G401 (cell line): Measurements from ENCODE around the gene KRTAP10-4. TPM values are rescaled to one million over a fixed set of nuclear protein-coding genes. Genes with fewer than 3 reads are reported as not detected.
"Not testable (repeated sequence)": the region's sequence is repeated elsewhere in the genome, so short reads cannot be mapped to it uniquely, and the experiment has no call there.

Experiments
- DNase-seq: peaks from one replicate; pipeline ENCODE4 v3.0.0-alpha.2; 2015; ENCODE audit warnings: low spot score
- in situ Hi-C: cut with HindIII; loops from 2 replicates; pipeline ENCODE4 v1.10.0; 2016; ENCODE audit warnings: low sequenced_read_pairs, mixed read lengths
- total RNA-seq: library from RNA; depleted of rRNA; stranded (reverse); fragments of >200 nt; shearing (Covaris generic); gene quantifications from 2 replicates; pipeline ENCODE4 v1.2.3, GENCODE V29; 2014

Gene KRTAP10-4
- total RNA-seq, 1 experiment from 2014 or later, result not detected

DNA sequence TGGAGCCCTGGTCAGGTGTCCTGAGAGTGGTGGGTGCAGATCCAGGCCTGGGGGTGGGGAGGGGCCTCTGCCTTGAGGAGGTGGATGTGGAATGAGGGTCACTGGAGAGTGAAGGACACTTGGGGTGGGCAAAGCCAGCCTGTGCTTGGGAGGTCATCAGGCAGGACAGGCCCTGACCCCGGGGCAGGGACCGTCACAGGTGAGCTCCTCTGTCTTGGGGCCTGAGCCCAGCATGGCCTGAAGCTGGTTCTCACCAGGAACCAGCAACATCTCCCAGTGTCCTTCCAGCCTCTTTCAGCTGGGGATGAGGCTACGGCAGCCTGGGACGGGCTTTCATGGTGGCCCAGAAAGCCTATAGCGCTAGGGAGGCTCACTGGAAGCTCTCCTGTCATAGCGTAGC, 21.4 kb upstream of the KRTAP10-4 start:
- in situ Hi-C loops, result no loop called here
- no peak for DNase-seq

DNA sequence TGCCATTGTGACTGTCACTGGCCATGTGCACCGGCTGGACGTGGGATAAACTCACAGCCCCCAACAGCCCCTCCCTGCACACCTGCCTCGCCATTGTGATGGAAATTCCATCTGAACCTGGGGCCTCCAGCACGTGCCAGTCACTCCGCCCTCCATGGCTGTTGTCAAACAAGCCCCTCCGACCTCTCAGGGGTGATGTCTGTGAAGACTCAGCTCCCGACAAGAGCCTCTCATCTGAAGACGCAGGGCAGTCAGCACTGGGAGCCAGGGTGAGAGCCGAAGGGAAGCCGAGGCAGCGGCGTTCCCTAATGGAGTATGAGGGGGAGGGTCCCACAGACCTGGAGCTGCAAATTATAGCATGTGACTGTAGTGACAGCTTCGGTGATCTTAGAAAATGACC, 20.8 kb upstream of the KRTAP10-4 start:
- in situ Hi-C loops, result no loop called here
- no peak for DNase-seq

DNA sequence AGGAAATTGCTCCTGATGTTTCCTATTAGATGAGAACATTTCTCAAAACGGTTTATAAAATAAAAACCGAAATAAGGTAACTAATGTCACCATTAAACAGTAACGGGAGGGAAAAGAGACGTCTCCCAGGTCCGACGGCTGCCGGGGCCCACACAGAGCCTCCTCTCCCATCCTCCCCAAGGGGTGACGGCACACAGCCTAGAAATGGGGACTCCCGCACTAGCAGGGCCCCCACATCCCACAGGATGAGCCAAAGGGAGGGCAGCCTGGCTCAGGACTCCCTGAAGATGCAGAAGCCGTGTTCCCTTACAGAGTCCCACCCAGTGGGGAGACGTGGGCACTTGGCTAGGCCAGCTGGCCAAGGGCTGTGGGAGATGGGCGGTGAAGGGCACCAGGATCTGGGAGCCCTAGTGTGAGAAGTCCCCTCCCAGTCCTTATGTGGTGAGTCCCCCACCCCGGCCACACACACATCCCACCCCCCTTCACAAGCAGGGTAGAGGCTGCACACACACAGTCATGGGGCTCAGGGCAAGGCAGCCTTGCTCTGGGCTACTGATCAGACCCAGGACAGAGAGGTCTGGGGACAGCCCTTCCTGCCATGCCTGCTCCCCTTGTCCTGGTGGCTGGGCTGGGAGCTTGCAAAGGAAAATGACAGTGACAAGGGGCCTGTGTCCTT, 18.2 kb upstream of the KRTAP10-4 start:
- in situ Hi-C loops, result no loop called here
- no peak for DNase-seq

DNA sequence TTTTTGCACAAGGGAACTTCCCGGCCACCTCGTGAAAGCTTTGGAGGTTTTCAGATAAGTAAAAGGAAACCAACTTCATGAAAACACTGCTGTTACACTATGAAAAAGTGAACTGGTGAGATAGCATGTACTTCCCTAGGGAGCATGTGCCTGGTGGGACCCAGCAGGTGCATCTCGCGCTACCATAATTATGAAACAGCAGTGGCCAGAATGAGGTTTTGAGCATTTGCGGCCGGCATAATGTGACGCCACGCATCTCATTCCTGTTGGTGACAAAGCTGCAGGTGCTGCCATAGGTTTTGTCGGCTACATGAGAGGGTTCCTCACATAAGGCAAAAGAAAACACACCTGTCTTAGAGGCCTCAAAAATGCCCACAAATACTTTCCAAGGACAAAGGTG, 16.6 kb upstream of the KRTAP10-4 start:
- DNase-seq, result no peak

DNA sequence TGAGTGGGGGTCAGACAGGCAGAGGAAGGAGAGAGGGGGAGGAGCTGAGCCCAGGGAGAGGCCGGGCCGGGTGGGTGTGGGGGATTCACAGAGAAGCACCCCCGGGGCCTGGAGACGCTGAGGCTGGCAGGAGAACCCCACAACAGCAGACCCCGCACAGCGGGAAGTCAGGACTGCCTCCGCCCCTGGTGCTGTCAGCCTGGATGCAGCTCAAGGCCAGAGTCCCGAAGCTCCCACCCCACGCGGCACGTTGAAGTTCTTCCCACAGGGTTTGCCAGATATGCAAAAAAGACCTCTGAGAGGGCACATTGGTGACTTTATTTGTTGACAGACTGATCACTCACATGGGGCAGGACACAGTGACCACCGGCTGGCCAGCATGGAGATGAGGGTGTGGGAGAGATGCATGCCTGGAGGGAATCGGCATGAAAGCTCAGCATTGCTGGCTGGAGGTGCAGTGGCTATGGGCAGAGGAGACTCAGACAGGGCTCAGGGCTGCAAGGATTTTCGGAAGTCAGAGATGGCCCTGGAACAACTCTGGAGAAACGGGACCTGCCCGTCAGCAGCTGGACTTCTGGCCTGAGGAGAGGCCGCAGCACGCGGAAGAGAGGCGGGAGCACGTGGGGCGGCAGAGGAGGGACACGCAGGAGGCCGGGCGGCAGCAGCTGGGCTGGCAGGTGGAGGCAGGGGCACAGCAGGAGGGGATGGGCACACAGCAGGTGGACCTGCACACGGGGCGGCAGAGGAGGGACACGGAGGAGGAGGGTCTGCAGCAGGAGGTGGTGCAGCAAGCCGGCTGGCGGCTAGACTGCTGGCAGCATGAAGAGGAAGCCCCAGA, 15.8 kb upstream of the KRTAP10-4 start:
- in situ Hi-C loops, result no loop called here
- no peak for DNase-seq

More for the DNA sequence above, 16.6 kb upstream of the KRTAP10-4 start:
- in situ Hi-C loops, result no loop called here

DNA sequence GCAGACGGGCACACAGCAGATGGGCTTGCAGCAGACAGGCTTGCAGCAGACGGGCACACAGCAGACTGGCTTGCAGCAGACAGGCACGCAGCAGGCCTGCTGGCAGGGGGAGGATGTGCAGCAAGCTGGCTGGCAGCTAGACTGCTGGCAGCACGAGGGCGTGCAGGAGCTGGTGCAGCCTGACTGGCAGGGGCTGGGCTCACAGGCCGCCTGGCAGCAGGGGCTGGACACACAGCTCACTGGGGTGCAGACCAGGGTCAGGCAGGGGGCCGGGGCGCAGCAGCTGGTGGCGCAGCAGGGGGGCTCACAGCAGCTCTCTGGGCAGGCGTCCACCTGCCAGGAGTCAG, 15.2 kb upstream of the KRTAP10-4 start:
- in situ Hi-C loops, DNase-seq: not testable (repeated sequence)

DNA sequence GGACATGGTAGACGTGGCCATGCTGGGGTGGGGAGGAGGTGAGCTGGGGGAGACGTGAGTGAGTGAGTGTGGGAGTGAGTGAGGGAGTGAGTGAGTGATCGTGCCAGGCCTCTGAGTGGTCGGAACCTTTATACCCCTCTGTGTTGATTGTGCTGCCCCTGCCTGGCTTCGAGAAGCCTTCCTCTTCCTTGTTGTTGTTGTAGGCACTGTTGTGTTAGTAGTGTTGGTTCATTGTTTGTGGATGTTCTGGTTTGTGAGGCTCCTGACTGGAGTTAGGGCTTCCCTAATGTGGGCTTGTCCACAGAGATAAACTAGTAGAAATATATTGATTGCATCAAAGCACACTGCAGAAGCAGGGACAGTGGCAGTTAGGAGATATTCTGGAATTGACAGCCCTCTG, 14.8 kb upstream of the KRTAP10-4 start, which contains the start of gene KRTAP10-3:
TSS of gene KRTAP10-3 (minus strand) at position 101 of the 400 bp plus-strand sequence. CDS start at position 21, 80 bp downstream.
- in situ Hi-C loops, result no loop called here
- DNase-seq, result no peak

DNA sequence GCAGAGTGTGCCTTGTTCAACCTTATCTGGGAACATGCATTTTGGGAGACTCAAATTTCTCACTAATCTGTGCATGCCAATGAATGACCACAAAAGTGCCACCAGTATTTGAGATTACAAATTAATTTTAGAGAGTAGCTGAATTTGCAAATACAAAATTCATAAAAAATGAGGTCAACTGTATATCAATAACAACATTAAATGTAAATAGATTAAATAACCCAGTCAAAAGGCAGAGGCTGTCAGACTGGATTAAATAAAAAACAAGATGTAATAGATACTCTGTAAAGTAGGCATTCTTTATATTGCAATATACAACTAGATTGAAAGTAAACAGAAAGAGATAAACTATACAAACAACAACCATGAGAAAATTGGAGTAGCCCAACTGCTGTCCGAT, 9.4 kb upstream of the KRTAP10-4 start:
- DNase-seq, result no peak
- in situ Hi-C loops, result no loop called here

DNA sequence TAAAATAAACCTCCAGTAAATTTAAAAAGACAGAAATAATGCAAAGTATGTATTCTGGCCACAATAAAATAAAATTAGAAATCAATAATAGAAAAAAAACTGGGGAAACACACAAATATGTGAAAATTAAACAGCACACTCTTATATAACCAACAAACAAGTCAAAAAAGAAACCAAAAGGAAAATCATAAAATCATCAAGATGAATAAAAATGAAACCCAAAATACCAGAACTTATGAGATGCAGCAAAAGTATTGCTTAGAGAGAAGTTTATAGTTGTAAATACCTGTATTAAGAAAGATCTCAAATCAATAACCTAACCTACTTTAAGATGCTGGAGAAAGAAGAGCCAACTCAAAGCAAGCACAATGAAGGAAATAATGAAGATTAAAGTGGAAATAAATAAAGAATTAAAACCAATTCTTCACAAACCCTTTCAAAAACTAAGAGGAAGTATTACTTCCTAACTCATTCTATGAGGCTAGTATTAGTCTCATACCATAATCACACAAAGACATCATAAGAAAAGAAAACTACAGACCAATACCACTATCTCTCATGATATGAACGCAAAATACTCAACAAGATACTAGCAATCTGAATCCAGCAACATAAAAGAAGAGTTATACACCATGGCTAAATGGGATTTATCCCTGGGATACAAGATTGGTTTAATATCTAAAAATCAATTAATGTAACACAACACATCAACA, 8.5 kb upstream of the KRTAP10-4 start:
- no peak for DNase-seq
- in situ Hi-C loops, result no loop called here

DNA sequence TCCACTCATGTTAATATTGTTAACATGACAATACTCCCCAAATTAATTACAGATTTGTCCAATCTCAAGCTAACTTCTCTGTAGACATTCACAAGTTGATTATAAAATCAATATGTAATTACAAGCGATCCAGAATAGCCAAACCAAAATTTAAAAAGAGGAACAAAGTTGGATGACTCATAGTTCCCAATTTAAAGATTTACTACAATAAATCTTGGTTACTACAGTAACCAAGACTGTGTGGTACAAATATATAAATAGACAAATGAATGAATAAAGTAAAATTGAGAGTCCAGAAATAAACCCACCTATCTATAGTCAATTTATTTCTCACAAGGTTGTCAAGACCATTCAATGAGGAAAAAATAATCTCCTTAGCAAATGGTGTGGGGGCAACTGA, 7.1 kb upstream of the KRTAP10-4 start:
- in situ Hi-C loops, result no loop called here
- DNase-seq, result no peak

DNA sequence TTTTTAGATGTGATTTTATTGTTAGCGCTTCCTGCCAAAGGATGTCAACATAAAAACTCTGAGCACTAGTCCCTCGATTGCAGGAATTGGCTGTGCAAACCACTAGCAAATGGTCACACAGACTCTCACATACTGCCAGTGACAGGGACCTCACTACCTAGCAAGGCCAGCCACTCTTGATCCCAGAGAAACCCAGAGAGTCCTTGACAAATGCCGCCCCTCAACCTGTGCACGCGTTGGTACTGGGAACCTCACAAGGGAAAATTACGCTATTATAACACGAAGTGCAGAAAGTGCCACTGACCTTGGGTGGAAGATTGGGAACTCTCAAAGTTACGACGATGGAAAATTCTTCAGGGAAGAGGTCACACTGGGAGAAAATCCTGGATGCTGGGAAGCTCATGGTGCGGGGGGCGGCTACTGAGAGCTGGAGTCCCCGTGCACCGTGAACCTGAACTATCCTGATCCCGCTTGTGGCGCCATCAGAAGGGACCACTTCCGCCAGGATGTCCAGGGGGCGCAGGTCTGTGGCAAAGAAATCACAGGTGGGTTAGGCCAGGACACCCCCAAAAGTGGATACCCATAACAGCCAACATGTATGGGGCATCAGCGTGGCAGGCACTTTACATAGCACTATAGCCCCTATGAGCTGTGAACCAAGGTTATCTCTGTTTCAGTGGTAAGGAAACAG, 5.9 kb upstream of the KRTAP10-4 start:
- in situ Hi-C loops, result no loop called here
- no peak for DNase-seq

DNA sequence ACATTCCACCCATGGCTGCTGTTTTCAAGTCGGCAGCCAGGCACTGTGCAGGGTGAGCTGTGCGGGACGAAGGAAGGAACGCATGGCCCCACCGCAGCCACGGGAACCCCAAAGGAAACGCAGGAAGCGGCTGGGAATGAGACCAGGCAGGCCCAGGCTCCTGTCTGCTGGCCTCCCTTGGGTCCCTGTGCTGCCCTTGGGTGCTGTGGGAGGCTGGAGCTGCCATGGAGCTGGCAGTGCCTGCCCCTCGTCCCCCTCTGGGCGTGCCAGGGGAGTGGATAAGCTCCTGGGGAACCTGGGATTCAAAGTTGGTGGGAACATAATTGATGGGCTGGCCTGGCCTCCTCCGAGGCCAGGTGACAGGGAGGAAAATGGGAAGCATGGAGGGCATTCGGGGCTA, 5.3 kb upstream of the KRTAP10-4 start:
- in situ Hi-C loops, result no loop called here
- DNase-seq, result no peak

DNA sequence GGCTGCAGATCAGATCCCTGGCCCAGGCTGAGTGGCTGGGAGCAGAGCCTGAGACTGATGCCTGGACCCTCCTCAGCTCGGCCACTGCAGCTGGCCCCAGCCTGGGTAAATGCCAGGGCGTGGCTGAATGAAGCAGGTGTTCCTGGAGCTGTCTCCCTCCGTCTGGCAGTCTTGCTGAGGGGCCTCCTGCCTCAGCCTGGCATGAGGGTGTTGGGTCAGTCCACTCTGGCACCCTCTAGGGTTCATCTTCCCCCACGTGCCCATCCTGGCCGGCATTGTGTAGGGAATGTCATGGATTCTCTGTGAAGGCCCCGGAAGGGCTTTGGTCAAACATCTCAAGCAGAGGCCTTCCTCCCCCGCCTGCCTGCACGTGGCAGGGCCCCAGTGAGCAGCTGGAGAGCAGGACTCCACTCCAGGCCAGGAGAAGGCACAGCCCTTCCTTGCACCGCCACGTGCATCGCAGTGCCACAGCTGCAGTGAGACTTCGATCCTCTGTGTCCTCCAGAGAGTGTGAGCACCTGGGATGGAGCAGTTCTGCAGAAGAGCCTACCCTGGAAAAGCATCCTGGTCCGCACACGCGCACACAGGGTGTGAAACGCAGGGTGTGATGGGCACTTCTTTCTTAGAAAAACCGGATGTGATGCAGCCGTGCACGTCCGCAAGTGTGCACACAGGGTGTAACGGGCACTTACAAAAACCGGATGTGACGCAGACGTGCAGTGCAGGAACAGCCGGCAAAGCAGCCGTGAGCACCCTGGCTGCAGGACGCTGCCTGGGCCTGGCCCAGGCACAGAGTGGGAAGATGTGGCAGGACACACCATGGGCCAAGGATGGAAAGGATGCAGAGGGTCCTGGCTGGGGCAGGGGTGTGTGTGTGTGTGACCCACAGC, 4.6 kb upstream of the KRTAP10-4 start:
- in situ Hi-C loops, result no loop called here
- no peak for DNase-seq

DNA sequence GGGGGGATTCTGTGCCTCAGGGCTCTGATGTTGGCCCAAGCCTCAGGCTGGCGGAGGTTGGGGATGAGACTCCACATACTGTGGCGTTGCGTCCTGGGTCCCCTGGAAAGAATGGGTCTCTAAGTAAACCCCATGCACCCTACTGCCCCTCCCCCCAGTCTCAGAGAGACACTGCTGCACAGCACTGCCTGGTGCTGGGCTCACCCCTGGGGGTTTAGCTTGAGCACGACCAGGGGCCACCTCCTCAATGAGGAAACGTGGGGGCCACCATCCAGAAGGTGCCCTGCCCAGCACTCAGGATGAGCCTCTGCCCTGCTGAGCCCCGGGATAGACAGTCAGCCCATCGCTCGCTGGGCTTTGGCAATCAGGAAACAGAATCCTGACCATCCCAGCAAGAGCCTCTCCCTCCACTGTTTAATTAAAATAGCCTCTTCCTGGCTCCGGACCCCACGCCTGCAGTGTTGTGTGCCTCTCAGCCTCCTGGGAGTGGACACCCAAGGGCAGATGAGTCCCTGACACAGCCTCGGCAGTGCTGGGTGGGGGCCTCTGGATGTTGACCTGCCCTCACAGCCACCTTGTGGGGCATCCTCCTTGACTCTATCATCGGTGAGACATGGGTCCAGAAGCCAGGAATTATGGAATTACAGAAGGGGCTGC, 3.5 kb upstream of the KRTAP10-4 start:
- in situ Hi-C loops, result no loop called here
- DNase-seq, result no peak

DNA sequence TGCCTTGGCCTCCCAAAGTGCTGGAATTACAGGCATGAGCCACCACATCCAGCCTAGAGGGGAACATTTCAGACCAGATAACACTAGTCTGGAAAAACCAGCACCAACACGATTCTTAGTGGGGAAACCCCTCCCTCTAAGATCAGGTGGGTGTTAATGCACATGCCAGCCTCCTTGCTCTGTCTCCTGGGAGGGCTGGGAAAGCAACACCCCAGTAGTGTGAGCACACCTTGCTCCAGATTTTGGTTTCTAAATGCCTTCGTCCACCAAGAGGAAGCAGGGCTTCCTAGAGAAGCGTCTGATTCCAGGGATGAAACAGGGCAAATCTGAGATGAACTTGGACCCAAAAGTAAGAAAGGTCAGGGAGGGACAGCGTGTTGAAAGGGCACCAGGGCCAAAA, 2.2 kb upstream of the KRTAP10-4 start:
- DNase-seq, result no peak
- in situ Hi-C loops, result no loop called here

DNA sequence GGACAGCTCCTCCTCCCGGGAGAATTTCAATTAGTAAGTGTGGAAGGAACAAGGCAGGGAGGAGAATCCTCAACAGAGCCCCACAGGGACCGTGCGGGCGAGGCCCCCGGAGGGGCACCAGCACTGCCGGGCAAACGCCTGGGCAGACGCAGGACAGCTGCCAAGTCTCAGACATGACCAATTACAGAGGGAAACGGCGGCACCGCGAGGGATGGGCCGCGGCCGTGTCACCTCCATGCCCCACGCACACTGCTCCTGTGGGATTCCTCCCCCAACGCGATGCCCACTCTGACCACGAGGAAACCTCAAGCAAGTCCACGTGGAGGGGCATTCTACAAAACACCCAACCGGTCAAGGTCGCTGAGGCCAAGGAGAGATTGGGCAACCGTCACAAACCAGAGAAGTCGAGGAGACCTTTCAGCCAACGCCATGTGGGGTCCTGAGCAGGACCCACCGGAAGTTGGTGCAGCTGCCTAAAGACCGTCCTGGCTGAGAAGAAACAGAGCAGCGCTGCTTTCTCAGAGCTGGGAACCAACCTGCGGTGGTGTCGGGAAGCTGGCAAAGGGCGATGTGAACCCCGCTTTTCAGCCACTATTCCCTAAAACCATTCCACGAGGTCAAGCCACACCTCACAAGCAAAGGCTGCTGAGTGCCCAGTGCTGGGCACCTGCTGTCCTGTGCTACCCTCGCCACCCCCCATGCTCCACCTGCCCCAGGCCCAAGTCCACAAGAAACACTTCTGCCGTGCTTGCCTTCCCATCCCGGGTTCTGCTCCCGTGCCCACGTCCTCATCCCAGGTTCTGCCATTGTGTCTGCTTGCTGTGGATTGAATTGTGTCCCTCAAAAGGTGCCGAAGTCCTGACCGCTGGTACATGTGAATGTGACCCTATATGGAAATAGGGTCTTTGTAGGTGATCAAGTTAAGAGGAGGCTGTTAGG, 1.4 kb upstream of the KRTAP10-4 start:
- in situ Hi-C loops, result no loop called here
- DNase-seq, result no peak

DNA sequence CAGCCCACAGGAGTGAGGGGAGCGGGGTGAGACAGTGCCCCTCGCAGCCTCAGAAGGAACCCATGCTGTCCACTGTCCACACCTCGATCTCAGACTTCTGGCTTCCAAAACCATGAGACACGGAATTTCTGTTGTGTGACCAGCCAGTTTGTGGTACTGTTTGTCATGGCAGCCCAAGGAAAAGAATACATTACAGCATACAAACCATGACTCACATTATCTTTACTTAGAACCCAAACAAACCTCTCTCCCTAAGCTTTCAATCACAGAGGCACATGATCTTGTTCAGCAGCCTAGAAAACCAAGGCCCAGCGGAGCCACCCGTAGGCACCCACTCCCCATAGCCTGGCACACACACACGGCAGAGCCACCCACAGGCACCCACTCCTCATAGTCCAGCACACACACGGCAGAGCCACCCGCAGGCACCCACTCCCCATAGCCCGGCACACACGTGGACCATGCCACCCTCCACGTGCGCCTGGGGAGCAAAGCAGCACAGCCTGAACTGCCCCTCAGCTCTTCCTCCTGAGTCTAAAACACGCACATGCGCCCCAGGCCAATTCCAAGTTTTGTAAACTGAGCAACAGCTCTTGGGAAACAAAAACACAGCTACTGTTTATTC, 458 bp upstream of the KRTAP10-4 start:
- in situ Hi-C loops, result no loop called here
- DNase-seq, result no peak
